ENCODE results near the gene GNAS-AS1. TPM values are rescaled to one million over a fixed set of nuclear protein-coding genes. Genes with fewer than 3 reads are reported as not detected.

The GNAS-AS1 gene
- total RNA-seq, 4 donors from 2014 or later: 0.42 to 1.9 (median 1.1) TPM

DNA sequence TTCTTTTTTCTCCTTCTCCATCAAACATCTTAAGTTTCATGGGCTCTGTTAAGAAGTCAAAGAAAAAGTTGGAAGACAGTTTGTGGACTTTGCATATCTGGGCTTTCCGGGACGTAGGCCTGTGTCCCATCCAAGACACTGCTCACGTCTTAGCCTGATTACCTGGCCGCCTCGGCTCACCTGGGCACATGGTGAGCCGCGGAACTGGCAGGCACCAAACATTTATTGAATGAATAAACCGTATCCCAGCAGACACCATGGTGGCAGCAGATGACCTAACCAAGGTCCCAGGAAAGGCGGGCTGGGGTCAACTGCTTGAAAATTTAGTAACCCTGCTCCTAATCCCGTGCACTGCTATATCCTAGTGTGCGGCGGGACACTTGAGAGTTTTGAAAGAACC lies 37.4 kb upstream of the GNAS-AS1 start:
- Histone ChIP-seq H3K27ac (peak overlapping the region; percentile 41 to 100 (median 99)), H3K36me3 (no peaks in the 10 kb centered on the region), H3K27me3 (no peaks in the 10 kb centered on the region), H3K4me3 (replicated peaks in 1 of 3) (peak overlapping the region; percentile 17 to 52 (median 43)), H3K4me1 (peaks cover 6 to 11% of the 10 kb centered on the region in 2 donors), H3K9me3 (no peaks in the 10 kb centered on the region)
- TF ChIP-seq, protein P1, sequence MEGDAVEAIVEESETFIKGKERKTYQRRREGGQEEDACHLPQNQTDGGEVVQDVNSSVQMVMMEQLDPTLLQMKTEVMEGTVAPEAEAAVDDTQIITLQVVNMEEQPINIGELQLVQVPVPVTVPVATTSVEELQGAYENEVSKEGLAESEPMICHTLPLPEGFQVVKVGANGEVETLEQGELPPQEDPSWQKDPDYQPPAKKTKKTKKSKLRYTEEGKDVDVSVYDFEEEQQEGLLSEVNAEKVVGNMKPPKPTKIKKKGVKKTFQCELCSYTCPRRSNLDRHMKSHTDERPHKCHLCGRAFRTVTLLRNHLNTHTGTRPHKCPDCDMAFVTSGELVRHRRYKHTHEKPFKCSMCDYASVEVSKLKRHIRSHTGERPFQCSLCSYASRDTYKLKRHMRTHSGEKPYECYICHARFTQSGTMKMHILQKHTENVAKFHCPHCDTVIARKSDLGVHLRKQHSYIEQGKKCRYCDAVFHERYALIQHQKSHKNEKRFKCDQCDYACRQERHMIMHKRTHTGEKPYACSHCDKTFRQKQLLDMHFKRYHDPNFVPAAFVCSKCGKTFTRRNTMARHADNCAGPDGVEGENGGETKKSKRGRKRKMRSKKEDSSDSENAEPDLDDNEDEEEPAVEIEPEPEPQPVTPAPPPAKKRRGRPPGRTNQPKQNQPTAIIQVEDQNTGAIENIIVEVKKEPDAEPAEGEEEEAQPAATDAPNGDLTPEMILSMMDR (IDR thresholded peaks at IDR 0.05): no peak
- TF ChIP-seq POLR2A (IDR thresholded peaks at IDR 0.05): no peak
- DNase-seq: no peak
- intact Hi-C loops (cut with DNase I): no loop called here
- 60 to 72% methylated on average over 10 to 12 of the region's 12 CpGs for WGBS, 2 donors

DNA sequence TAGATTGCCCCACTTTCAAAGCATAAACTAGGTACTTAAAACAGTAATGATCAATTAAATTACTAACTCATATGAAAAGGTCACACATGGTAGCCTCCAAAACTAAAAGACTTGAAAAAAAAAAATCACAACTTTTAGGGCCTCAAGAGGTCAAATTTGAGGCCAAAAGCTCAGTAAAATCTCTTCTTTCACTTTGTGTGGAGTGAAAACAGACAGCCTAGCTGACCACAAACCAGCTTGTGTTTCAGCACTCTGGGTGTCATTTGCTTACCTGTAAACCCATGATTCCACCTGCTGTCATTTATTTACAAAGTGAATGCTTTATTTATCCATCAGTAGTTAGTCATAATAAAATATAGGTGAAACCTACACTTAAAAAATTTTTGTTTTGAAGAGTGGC lies 35.8 kb upstream of the GNAS-AS1 start:
- intact Hi-C loops (cut with DNase I): no loop called here

DNA sequence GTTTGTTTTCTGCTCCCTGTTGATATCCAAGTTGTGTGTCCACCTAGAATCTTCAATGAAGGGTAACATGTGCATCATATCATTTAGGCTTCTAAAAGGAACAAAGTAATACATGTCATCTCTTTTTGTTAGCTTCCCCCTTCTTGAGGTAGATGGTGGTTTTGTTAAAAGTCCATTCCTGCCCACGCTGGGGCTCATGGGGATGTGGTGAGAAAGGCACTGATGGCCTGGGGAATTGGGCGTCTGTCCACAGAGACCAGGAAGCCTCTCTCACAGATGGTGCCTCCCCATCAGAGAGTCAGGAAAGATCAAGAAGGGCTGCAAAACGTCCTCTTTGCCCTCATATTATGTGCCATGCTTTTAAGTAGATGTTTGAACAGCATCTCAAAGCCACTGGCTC lies 34.3 kb upstream of the GNAS-AS1 start:
- H3K27me3 ChIP-seq: no peaks in the 10 kb centered on the region
- no peak for DNase-seq
- 85 to 89% methylated on average over 3 of the region's 3 CpGs for WGBS, 2 donors
- intact Hi-C loops (cut with DNase I): no loop called here
- no peak overlapping the region for H3K4me3 ChIP-seq (replicated peaks in 1 of 3)
- H3K9me3 ChIP-seq: no peaks in the 10 kb centered on the region
- H3K36me3 ChIP-seq: no peaks in the 10 kb centered on the region
- TF ChIP-seq, protein P1 (IDR thresholded peaks at IDR 0.05): no peak
- TF ChIP-seq POLR2A (IDR thresholded peaks at IDR 0.05): no peak
- peaks cover 21 to 30% of the 10 kb centered on the region in 2 donors for H3K4me1 ChIP-seq
- H3K27ac ChIP-seq: peak overlapping the region in 1 of 3 donors; percentile 96

More for the DNA sequence above, 35.8 kb upstream of the GNAS-AS1 start:
- Histone ChIP-seq H3K27ac (no peak overlapping the region), H3K9me3 (no peaks in the 10 kb centered on the region), H3K36me3 (no peaks in the 10 kb centered on the region), H3K4me3 (replicated peaks in 1 of 3) (no peak overlapping the region), H3K27me3 (no peaks in the 10 kb centered on the region), H3K4me1 (peaks cover 21 to 22% of the 10 kb centered on the region in 2 donors)
- no peak for DNase-seq
- TF ChIP-seq POLR2A (IDR thresholded peaks at IDR 0.05): no peak
- TF ChIP-seq, protein P1 (IDR thresholded peaks at IDR 0.05): no peak

DNA sequence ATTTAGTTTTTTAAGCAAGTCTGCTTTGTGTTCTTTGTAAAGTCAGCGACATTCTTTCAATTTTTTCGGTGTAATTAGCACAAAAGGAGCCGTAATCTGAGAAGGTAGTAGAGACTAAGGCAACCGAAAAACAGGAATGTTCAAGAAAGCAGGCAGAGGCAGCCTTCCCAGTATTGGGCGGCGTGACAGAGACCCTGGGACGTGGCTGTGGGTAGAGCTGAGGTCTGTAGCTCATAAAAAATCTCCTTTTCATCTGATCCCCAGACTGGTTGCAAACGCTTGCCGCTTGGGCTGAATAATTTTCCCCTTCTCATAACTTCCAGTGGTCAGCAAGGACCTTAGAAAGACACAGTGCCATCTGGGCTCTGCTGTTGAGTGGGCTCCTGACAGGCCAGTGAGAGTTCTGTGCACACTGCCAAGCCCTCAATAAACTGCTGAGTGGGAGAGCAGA lies 32.6 kb upstream of the GNAS-AS1 start:
- H3K27me3 ChIP-seq: no peaks in the 10 kb centered on the region
- no peaks in the 10 kb centered on the region for H3K36me3 ChIP-seq
- DNase-seq: peak; percentile 83 to 85
- no peak overlapping the region for H3K4me3 ChIP-seq (replicated peaks in 1 of 3)
- intact Hi-C loops (cut with DNase I): no loop called here
- H3K9me3 ChIP-seq: no peaks in the 10 kb centered on the region
- peak in 1 of 2 donors; percentile 88 for TF ChIP-seq POLR2A (IDR thresholded peaks at IDR 0.05)
- TF ChIP-seq, protein P1 (IDR thresholded peaks at IDR 0.05): no peak
- peak overlapping the region; percentile 80 to 96 (median 88) for H3K27ac ChIP-seq
- H3K4me1 ChIP-seq: peaks cover 21 to 34% of the 10 kb centered on the region in 2 donors
- 28 to 36% methylated on average over 9 of the region's 9 CpGs for WGBS, 2 donors

DNA sequence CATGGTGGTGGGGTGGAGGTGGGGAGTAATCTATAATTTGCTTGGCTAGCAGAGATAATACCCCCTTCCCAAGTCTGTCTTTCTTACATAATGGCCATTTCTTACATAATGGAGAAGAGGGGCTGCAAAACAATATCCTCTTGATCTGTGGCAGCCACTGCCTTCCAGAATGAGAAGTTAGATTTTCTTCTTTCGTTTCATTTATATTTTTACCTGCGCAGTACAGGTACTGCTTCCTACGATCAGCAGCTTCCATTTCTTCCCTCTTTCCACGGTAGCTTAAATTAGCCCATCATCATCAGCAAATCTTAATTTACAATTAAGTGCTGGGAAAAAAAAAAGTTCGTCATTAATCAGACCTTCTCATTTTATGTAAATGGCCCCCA lies 32.0 kb upstream of the GNAS-AS1 start:
- intact Hi-C loops (cut with DNase I): no loop called here

More for the DNA sequence above, 32.0 kb upstream of the GNAS-AS1 start:
- Histone ChIP-seq H3K27ac (peak overlapping the region; percentile 80 to 96 (median 88)), H3K4me1 (peaks cover 21 to 40% of the 10 kb centered on the region in 2 donors), H3K27me3 (no peaks in the 10 kb centered on the region), H3K4me3 (replicated peaks in 1 of 3) (no peak overlapping the region), H3K36me3 (no peaks in the 10 kb centered on the region), H3K9me3 (no peaks in the 10 kb centered on the region)
- DNase-seq: no peak
- 66 to 74% methylated on average over 5 of the region's 5 CpGs for WGBS, 2 donors
- TF ChIP-seq POLR2A (IDR thresholded peaks at IDR 0.05): no peak
- TF ChIP-seq, protein P1 (IDR thresholded peaks at IDR 0.05): no peak

Data from thyroid gland (tissue), 4 donors.